ENCODE results near the gene CARD9. TPM values are rescaled to one million over a fixed set of nuclear protein-coding genes. Genes with fewer than 3 reads are reported as not detected.

Gene CARD9
- total RNA-seq, 1 donor from 2014 or later: 1.6 TPM

GRCh38 chr9:136333045-136333444 lies 40.4 kb downstream of the CARD9 start:
- H3K9me3 Mint-ChIP-seq (ENCODE audit: low read depth): no peaks in the 10 kb centered on the region

GRCh38 chr9:136332482-136332983 lies 40.9 kb downstream of the CARD9 start:
- H3K4me3 Mint-ChIP-seq (ENCODE audit: low read depth): no peak overlapping the region
- H3K36me3 Mint-ChIP-seq (ENCODE audit: insufficient read depth): no peaks in the 10 kb centered on the region
- no peaks in the 10 kb centered on the region for H3K9me3 Mint-ChIP-seq (ENCODE audit: low read depth)
- H3K27ac Mint-ChIP-seq: no peak overlapping the region
- H3K27me3 Mint-ChIP-seq: no peaks in the 10 kb centered on the region
- peaks cover 4% of the 10 kb centered on the region for H3K4me1 Mint-ChIP-seq (ENCODE audit: low read depth)
- TF ChIP-seq CTCF (IDR thresholded peaks at IDR 0.05; ENCODE audit: unreplicated experiment): no peak
- DNase-seq (ENCODE audit: low spot score, unreplicated experiment): no peak

More at GRCh38 chr9:136333045-136333444, 40.4 kb downstream of the CARD9 start:
- H3K27ac Mint-ChIP-seq: no peak overlapping the region
- H3K4me1 Mint-ChIP-seq (ENCODE audit: low read depth): peaks cover 4% of the 10 kb centered on the region
- no peak for TF ChIP-seq CTCF (IDR thresholded peaks at IDR 0.05; ENCODE audit: unreplicated experiment)
- no peaks in the 10 kb centered on the region for H3K27me3 Mint-ChIP-seq
- H3K36me3 Mint-ChIP-seq (ENCODE audit: insufficient read depth): no peaks in the 10 kb centered on the region
- DNase-seq (ENCODE audit: low spot score, unreplicated experiment): no peak
- no peak overlapping the region for H3K4me3 Mint-ChIP-seq (ENCODE audit: low read depth)

DNA sequence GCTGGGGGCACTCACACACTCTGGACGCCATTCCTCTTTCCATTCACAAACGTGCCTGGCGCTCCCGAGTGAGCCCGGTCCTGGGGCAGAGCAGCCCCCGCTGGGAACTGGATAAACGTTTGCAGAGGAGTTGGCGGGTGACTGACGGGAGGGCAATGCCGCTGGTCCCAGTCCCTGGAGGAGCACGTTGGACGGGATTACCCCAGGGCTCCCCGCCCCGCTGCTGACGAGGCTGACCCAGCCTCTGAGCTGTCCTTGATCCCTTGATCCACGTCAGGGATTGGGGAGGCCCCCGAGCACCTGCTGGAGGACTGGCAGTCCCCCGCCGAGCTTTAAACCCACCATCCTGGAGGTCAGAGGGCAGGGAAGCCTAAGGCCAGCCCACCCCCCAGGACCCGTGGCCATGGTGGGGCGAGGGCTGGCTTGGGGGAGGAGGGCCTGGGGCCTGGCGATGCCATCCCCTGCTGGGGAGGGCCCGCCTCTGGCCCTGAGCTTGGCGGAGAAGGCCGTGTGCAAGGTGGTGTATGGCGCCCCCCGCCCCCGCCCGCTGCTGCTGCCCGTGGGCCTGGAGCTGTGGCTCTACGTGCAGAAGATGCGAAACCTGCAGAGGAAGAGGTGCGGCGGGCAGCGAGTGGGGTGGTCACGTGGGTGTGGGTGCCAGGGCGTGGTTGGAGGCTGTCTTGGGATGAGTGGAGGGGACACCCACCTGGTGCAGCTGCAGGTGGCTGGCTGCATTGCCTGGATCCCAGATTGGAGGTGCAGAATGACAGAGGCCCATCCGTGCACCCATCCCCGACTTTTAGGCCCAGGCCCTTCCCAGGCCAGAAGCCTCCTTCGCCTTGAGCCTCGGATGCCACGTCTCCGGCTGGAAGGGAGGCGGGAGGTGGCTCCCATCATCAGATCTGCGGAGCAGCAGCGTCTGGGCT lies 41.6 kb downstream of the CARD9 start:
- Mint-ChIP-seq H3K4me1 (ENCODE audit: low read depth) (peaks cover 4% of the 10 kb centered on the region), H3K36me3 (ENCODE audit: insufficient read depth) (no peaks in the 10 kb centered on the region), H3K4me3 (ENCODE audit: low read depth) (no peak overlapping the region), H3K9me3 (ENCODE audit: low read depth) (no peaks in the 10 kb centered on the region), H3K27ac (no peak overlapping the region), H3K27me3 (no peaks in the 10 kb centered on the region)
- no peak for DNase-seq (ENCODE audit: low spot score, unreplicated experiment)
- TF ChIP-seq CTCF (IDR thresholded peaks at IDR 0.05; ENCODE audit: unreplicated experiment): no peak

- peaks cover 6% of the 10 kb centered on the region for H3K4me1 Mint-ChIP-seq (ENCODE audit: low read depth)
- H3K27me3 Mint-ChIP-seq: no peaks in the 10 kb centered on the region
- DNase-seq (ENCODE audit: low spot score, unreplicated experiment): no peak
- TF ChIP-seq CTCF (IDR thresholded peaks at IDR 0.05; ENCODE audit: unreplicated experiment): no peak
- H3K36me3 Mint-ChIP-seq (ENCODE audit: insufficient read depth): no peaks in the 10 kb centered on the region
- H3K4me3 Mint-ChIP-seq (ENCODE audit: low read depth): no peak overlapping the region
- H3K9me3 Mint-ChIP-seq (ENCODE audit: low read depth): no peaks in the 10 kb centered on the region
- H3K27ac Mint-ChIP-seq: no peak overlapping the region
Observed at GRCh38 chr9:136331030-136331429, 42.4 kb downstream of the CARD9 start.

GRCh38 chr9:136330406-136330990 lies 43.0 kb downstream of the CARD9 start:
- Mint-ChIP-seq H3K27me3 (no peaks in the 10 kb centered on the region), H3K4me3 (ENCODE audit: low read depth) (peak overlapping the region; percentile 37), H3K4me1 (ENCODE audit: low read depth) (peaks cover 6% of the 10 kb centered on the region), H3K36me3 (ENCODE audit: insufficient read depth) (no peaks in the 10 kb centered on the region), H3K27ac (no peak overlapping the region), H3K9me3 (ENCODE audit: low read depth) (no peaks in the 10 kb centered on the region)
- DNase-seq (ENCODE audit: low spot score, unreplicated experiment): no peak
- no peak for TF ChIP-seq CTCF (IDR thresholded peaks at IDR 0.05; ENCODE audit: unreplicated experiment)

Measured in progenitor cell of endocrine pancreas (in vitro differentiated cells).